NCI-H446 (cell line): ENCODE results near the gene CFAP68.

Source experiments
- DNase-seq, 2 experiments: peaks; one replicate each; lab custom pipeline; 2025; lab: John Stamatoyannopoulos, UW

The CFAP68 gene

DNA sequence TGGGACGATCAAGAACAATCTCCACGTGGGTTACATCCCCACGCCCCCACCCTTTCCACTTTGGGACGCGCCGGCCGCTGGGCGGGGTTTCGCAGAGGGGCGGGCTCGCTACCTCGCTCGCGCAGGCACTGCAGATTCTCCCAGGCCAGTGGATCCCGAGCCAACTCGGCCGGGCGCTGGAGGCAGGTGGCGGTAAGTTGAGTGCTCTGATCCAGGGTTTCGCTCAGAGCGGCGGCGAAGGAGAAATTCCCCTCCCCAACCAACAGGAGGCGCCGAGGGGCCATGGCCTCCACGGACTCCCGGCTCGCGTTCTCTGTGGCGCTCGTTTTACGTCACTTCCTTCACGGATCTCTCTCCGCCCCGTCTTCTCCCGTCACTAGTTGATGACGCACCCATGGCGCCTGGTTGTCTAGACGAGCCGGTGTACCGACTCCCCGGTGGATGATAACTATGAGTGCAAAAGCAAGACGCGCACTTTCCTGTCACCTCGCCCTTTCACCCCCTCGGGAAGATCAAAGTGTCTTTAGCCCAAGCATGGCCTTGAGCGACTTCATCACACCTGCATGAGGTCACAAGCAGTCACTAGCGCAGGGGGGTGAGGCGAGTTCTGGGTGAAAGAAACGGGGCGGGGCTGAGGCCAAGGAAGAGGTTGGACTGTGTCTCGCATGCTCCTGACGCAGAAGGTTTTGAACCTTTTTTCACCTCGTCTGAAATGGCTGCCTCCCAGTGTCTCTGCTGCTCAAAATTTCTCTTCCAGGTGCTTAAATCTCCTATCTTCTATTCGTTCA, at the start of gene CFAP68, which contains the start of gene FDXACB1:
Gene CFAP68, plus strand, starts transcription at position 693 of the 788 bp plus-strand sequence. Its CDS starts 20 bp downstream, at position 713.
Gene FDXACB1, minus strand, starts transcription at position 317 of the 788 bp plus-strand sequence. Its CDS starts 33 bp downstream, at position 284.
- DNase-seq: peak; percentile 98 to 99

GRCh38 chr11:111833524-111833923, 45.8 kb upstream of the CFAP68 start:
- peak in 1 of 2 experiments; percentile 53 for DNase-seq

DNA sequence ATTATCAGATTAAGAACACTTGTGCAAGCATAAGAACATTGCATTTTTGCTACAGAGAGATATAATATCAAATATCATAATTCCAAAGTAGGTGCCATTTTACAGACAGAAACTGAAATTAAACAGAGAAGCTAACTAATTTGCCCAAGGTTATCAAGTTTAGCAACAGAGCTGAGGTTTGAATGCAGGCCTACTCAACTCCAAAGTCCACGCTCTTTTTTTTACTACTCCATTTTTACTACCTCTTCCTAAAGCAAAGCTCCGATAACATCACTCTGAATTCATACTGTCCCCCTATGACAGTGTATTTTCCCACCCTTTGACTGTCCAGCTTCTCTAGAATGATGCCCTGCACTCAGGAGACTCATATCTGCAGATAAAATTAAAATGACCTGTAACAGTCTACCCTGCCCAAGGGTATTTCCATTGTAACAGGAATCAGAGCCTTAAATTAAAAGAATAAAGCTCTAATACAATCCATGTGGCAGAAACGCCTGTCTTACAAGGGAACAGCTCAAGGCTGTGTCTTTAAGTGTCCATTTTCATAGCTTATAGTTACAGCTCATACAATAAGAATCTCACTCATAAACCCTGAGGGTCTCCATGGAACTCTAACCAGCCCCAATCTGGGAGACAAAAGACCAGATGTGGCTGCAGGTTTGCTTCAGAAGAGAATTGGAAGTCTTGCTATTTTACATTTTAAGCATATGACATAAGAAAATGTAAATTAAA, 44.7 kb upstream of the CFAP68 start:
- no peak for DNase-seq

GRCh38 chr11:111835665-111836064, 43.7 kb upstream of the CFAP68 start:
- DNase-seq: no peak

- DNase-seq: no peak
Measured at GRCh38 chr11:111836162-111836561, 43.2 kb upstream of the CFAP68 start.

DNA sequence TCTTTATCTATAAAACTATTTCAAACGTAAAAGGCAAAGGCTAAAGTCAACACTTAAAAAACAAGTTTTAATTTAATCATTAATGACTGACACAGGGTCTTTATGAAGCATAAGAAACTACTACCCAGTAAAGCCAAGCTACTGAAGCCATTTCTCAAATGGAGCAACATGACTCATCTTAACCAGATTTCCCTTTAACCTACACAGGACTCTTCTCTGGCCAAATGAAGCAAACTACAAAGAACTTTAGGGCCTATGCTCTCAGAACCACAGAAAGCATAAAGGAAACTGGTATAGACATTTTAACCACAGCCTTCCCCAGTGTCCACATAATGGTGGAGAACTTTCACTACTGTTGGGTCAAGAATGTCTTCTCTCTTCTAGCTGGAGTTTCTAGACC, 42.6 kb upstream of the CFAP68 start:
- no peak for DNase-seq

DNA sequence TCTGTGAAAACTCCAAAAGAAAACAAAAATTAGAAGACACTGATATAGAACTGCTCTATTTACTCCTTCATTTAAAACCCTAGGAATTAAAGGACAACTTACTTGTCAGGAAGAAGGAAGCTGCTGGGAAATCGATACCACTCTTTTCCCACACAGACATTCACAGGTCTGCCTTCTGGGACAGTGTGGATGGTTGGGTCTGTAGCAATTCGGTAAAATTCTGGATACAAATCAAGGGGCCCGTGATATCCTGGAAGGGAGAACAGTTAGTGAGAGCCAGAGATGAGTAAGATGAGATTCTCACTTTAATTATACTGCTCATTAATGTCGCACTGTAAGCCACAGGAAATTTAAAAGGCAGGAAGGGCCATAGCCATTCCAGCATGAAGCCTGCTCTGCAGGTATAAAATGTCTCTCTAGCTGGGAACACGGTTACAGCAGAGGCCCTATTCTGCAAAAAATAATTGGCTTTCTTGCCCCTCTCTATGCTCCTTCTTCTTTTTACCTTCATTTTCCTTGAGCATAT, 41.9 kb upstream of the CFAP68 start:
- no peak for DNase-seq

DNA sequence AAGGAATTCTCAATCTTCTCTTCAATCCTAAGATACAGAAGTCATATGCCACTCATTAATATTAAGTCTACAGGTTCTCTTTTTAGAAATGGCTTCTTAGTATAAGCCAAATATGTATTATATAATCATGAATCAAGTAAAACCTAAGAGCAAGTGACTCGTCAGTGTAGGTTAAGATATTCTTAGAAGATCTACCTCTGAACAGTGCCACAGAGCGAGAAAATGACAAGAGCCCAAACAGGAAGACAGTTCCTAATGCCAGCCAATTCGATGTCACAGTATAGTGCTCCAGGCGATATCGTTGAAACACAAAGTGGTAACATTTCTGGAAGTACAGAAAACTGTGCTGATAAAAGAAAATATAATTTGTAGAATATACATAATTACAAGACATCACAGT, 41.3 kb upstream of the CFAP68 start:
- DNase-seq: no peak

- DNase-seq: no peak
Measured at GRCh38 chr11:111840143-111840542, 39.2 kb upstream of the CFAP68 start.

GRCh38 chr11:111841370-111842053, 37.8 kb upstream of the CFAP68 start:
- peak; percentile 79 to 88 for DNase-seq

- DNase-seq: no peak
Measured at GRCh38 chr11:111843661-111844060, 35.7 kb upstream of the CFAP68 start.

DNA sequence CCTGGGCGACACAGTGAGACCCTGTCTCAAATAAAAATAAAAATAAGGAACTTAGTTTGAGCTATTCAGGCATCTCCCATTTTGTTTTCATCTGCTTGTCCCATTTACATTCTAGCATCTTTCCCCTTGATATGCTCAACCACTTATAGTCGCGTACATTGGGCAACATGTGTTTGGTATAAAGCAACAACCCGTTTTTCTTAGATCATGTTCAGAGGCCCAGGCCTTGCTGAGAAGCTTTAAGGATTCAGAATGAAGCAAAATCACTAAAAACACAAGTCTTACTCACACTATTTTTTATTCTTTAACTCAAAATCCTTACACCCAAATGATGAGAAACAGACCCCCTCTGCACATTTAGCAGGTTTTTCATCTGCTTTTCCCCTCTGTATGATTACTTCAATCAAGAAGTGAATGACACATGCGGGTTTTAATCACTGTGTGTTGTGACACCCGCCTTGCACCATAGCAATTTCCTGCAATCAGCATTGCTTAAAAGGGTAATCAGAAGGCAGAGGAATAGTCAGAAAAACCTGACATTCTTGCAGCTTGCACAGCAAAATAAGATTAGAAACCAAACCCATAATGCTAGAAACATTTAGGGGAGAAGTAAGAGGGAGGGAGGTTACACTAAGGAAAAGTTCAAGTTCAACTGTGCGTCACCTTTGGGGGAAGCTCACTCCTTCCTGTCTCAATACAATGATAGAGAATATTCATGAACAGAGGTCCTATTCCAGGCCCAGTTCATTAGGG, 33.9 kb upstream of the CFAP68 start:
- no peak for DNase-seq

- no peak for DNase-seq
Measured at GRCh38 chr11:111846063-111846462, 33.3 kb upstream of the CFAP68 start.

DNA sequence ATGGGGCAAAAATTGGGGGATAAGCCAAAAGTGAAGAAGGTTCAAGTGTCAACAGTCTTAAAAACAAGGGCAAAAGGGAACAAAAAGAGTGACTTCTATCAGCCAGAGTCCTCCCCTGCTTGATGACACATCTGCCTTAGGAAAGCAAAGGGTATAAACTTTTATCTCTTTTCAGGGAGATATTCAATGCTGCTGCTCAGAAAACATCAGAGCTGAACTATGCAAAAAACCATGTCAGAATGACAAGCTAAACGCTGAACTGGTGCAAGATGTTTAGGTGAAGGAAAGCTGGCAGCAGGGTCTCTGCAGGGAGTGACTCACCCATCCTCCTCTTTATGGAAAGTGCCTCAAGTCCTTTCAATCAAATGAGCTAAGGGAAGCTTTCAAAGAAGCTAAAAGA, 32.7 kb upstream of the CFAP68 start:
- no peak for DNase-seq

- DNase-seq: no peak
Measured at GRCh38 chr11:111849631-111850030, 29.7 kb upstream of the CFAP68 start.

DNA sequence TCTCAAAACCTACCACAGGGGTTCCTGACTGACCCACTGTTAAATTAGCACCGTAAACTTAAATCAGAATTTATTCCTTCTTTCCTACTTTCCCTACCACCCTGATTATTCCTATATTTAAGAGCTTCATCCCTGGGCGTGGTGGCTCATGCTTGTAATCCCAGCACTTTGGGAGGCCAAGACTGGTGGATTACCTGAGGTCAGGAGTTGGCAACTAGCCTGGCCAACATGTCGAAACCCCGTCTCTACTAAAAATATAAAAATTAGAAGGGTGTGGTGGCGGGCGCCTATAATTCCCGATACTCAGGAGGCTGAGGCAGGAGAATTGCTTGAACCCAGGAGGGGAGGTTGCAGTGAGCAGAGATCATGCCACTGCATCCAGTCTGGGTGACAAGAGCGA, 28.3 kb upstream of the CFAP68 start:
- no peak for DNase-seq

GRCh38 chr11:111851636-111852035, 27.7 kb upstream of the CFAP68 start:
- DNase-seq: peak in 1 of 2 experiments; percentile 5

- DNase-seq: no peak
Measured at GRCh38 chr11:111852103-111852502, 27.2 kb upstream of the CFAP68 start.

DNA sequence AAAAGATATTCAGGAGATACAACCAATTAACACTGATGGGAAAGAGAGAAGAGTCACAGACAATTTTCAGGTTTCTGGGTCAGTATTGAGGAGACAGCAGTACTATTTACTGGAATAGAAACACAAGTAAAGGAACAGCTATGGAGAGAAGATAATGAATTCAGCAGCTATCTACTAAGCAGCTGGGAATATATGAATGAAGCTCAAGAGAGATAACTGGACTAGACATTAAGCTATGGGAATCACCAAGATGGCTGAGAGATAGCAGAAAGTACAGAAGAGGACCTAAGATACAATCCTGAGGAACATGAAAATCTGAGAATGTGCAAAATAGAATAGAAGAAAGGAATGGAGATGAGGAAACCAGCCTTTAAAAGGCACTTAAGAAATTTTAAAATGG, 23.8 kb upstream of the CFAP68 start:
- DNase-seq: no peak

DNA sequence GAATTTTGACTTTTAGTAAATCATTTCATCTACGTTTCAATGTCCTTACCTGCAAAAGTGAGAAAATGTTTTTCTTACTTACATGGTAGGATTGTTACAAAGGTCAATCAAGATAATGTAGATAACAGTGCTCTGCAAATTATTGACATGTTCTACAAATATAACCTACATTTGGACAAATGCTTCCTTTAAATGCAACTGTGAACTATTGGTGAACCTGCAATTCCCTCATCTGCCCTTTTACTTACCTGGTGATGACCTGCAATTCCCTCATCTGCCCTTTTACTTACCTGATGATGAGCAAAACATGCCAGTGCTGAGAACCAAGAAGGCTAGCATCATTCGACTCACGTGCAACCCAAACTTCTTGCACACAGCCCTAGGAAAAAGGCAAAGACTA, 19.1 kb upstream of the CFAP68 start:
- no peak for DNase-seq

GRCh38 chr11:111870113-111870512, 9.2 kb upstream of the CFAP68 start:
- DNase-seq: no peak

DNA sequence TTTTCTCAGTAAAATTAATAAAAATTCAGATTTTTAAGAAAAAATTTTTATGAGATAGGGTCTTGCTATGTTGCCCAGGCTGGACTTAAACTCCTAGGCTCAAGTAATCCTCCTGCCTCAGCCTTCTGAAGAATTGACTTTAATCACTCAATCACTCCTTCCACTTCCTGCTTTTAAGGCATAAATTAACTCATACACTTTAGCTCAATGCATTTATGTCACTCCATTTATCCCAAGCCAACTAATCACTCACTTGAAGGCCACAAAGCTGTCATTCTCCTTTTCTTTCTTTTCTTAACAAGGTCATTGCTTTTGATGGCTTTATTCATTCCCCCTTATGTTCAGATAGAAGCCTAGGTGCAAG, 8.8 kb upstream of the CFAP68 start:
- no peak for DNase-seq
